DOHH2 (cell line): ENCODE data around the gene UGCG.

ENCODE experiments used
- H3F3A ChIP-seq: fragments of 200-600 bp; sonication (generic), shearing (Covaris generic); 2 replicates; pipeline ENCODE4 v1.6.0; 2016; ENCODE audit warnings: antibody characterized with exemption, mild to moderate bottlenecking; ENCODE audit not compliant: control insufficient read depth, insufficient read depth
- H3K27ac ChIP-seq: fragments of 200-600 bp; sonication (generic); 2 replicates; pipeline ENCODE4 v1.5.1; 2014; ENCODE audit warnings: low read depth, mild to moderate bottlenecking, low read length, moderate library complexity
- H3K27me3 ChIP-seq: fragments of 200-600 bp; sonication (generic); 2 replicates; pipeline ENCODE4 v1.6.1; 2014; ENCODE audit warnings: mild to moderate bottlenecking, low read length, mixed read lengths; ENCODE audit not compliant: control insufficient read depth
- H3K36me3 ChIP-seq: fragments of 200-600 bp; sonication (generic); 2 replicates; pipeline ENCODE4 v1.6.1; 2014; ENCODE audit warnings: mild to moderate bottlenecking, low read length, moderate library complexity, mixed read lengths; ENCODE audit not compliant: control insufficient read depth
- H3K4me1 ChIP-seq: fragments of 200-600 bp; sonication (generic); 2 replicates; pipeline ENCODE4 v1.6.1; 2014; ENCODE audit warnings: mild to moderate bottlenecking, low read length, mixed read lengths; ENCODE audit not compliant: control insufficient read depth
- H3K4me2 ChIP-seq: fragments of 200-600 bp; sonication (generic); 2 replicates; pipeline ENCODE4 v1.6.0; 2014; ENCODE audit warnings: mild to moderate bottlenecking, low read length, moderate library complexity
- H3K4me3 ChIP-seq: fragments of 200-600 bp; sonication (generic); 2 replicates; pipeline ENCODE4 v1.5.1; 2014; ENCODE audit warnings: mild to moderate bottlenecking, low read length, mixed read lengths
- H3K79me2 ChIP-seq: fragments of 200-600 bp; sonication (generic); 2 replicates; pipeline ENCODE4 v1.6.1; 2014; ENCODE audit warnings: mild to moderate bottlenecking, low read length, mixed read lengths; ENCODE audit not compliant: control insufficient read depth
- H3K9me2 ChIP-seq: fragments of 200-600 bp; sonication (generic); replicated peaks from 2 replicates; pipeline ENCODE4 v1.6.1; 2014; ENCODE audit warnings: mild to moderate bottlenecking, low read length, mixed read lengths; ENCODE audit not compliant: control insufficient read depth
- H3K9me3 ChIP-seq: fragments of 200-600 bp; sonication (generic); 2 replicates; pipeline ENCODE4 v1.6.1; 2014; ENCODE audit warnings: antibody characterized with exemption, low read length, mixed read lengths; ENCODE audit not compliant: control insufficient read depth, insufficient read depth
- H4K20me1 ChIP-seq: fragments of 200-600 bp; sonication (generic); 2 replicates; pipeline ENCODE4 v1.6.0; 2014; ENCODE audit warnings: low read depth, mild to moderate bottlenecking, antibody characterized with exemption, low read length, moderate library complexity; ENCODE audit not compliant: control insufficient read depth, insufficient read depth
- EZH2phosphoT487 ChIP-seq: fragments of 200-600 bp; sonication (generic); IDR thresholded peaks from 2 replicates; pipeline ENCODE4 v1.6.1; 2017; ENCODE audit warnings: borderline replicate concordance, mild to moderate bottlenecking, antibody characterized with exemption, low read length, moderate library complexity, mixed read lengths
- TF ChIP-seq, protein P1 (sequence below): fragments of 200-600 bp; sonication (generic); IDR thresholded peaks from one replicate; pipeline ENCODE4 v1.5.1; 2014; ENCODE audit warnings: antibody characterized with exemption, mild to moderate bottlenecking, low read depth, low read length; ENCODE audit not compliant: poor library complexity, severe bottlenecking

Gene UGCG

DNA sequence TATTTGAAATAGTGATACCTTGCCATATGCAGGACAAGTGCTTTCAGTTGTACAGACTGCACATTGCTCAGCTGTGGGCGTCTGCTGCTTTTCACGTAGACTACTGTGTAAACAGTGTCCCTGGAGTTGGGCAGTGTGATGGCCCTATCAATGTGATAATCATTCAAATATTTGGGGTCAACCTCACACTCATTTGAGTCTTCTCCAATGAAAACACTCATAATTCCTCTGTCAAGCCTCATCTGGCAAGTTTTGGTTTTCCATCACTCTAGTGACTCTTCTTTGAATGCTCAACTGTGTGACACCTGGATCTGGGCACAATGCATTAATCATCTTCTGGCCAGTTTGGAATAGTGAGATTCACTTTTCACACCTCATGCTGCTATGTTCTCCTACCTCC, 64.4 kb downstream of the UGCG start:
- Histone ChIP-seq H3K4me3 (no peak overlapping the region), H4K20me1 (no peaks in the 10 kb centered on the region), H3K9me3 (no peaks in the 10 kb centered on the region), H3K4me2 (no peak overlapping the region), H3K9me2 (no peaks in the 10 kb centered on the region), H3K79me2 (no peaks in the 10 kb centered on the region), H3K27me3 (no peaks in the 10 kb centered on the region), H3K4me1 (peaks cover 16% of the 10 kb centered on the region), H3K36me3 (no peaks in the 10 kb centered on the region), H3F3A (no peaks in the 10 kb centered on the region), H3K27ac (no peak overlapping the region)
- no peak for TF ChIP-seq EZH2phosphoT487
- TF ChIP-seq, protein P1, sequence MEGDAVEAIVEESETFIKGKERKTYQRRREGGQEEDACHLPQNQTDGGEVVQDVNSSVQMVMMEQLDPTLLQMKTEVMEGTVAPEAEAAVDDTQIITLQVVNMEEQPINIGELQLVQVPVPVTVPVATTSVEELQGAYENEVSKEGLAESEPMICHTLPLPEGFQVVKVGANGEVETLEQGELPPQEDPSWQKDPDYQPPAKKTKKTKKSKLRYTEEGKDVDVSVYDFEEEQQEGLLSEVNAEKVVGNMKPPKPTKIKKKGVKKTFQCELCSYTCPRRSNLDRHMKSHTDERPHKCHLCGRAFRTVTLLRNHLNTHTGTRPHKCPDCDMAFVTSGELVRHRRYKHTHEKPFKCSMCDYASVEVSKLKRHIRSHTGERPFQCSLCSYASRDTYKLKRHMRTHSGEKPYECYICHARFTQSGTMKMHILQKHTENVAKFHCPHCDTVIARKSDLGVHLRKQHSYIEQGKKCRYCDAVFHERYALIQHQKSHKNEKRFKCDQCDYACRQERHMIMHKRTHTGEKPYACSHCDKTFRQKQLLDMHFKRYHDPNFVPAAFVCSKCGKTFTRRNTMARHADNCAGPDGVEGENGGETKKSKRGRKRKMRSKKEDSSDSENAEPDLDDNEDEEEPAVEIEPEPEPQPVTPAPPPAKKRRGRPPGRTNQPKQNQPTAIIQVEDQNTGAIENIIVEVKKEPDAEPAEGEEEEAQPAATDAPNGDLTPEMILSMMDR = no peak

DNA sequence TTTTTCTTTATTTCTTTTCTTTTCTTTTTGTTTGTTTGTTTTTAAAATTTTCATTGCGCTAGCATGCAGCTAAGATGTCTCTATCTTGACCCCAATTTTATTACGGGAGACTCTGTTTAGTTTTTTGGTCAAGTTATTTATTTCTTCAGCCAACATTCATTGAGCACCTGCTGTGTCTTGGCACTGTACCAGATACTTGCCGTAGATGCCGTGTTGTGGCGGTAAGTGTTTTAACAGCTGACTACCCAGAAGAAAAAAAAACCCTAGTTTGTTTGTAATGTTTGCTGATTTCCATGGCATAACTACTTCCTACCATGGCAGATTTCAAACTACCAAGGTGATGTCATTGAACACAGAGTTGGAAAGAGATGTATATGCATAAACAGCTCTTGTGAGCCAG, 65.0 kb downstream of the UGCG start:
- H3K4me3 ChIP-seq = no peak overlapping the region
- no peak overlapping the region for H3K27ac ChIP-seq
- no peaks in the 10 kb centered on the region for H3K79me2 ChIP-seq
- no peak for TF ChIP-seq EZH2phosphoT487
- TF ChIP-seq, protein P1 = no peak
- no peaks in the 10 kb centered on the region for H3K36me3 ChIP-seq
- H3K27me3 ChIP-seq = no peaks in the 10 kb centered on the region
- H3K9me3 ChIP-seq = no peaks in the 10 kb centered on the region
- H3K4me1 ChIP-seq = peaks cover 16% of the 10 kb centered on the region
- no peaks in the 10 kb centered on the region for H4K20me1 ChIP-seq
- H3K9me2 ChIP-seq = no peaks in the 10 kb centered on the region
- H3K4me2 ChIP-seq = no peak overlapping the region
- no peaks in the 10 kb centered on the region for H3F3A ChIP-seq

DNA sequence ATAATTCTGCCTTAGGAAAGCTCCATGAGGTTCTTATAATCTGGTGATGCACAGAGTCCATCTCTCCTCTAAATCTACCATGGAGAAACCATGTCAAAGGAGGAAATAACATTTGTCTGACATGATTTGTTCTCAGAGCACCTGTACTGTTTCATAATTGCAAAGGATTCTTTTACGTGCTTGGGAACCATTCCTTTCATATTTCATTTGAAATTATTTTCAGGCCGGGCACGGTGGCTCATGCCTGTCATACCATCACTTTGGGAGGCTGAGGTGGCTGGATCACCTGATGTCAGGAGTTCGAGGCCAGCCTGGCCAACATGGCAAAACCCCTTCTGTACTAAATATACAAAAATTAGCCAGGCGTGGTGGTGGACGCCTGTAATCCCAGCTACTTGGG, 65.4 kb downstream of the UGCG start:
- H3K4me2 ChIP-seq = no peak overlapping the region
- no peaks in the 10 kb centered on the region for H3K79me2 ChIP-seq
- TF ChIP-seq EZH2phosphoT487 = no peak
- TF ChIP-seq, protein P1 = no peak
- H3K4me3 ChIP-seq = no peak overlapping the region
- H3K27me3 ChIP-seq = no peaks in the 10 kb centered on the region
- H4K20me1 ChIP-seq = no peaks in the 10 kb centered on the region
- no peaks in the 10 kb centered on the region for H3K9me2 ChIP-seq
- H3F3A ChIP-seq = no peaks in the 10 kb centered on the region
- peaks cover 16% of the 10 kb centered on the region for H3K4me1 ChIP-seq
- H3K9me3 ChIP-seq = no peaks in the 10 kb centered on the region
- H3K36me3 ChIP-seq = no peaks in the 10 kb centered on the region
- H3K27ac ChIP-seq = no peak overlapping the region

DNA sequence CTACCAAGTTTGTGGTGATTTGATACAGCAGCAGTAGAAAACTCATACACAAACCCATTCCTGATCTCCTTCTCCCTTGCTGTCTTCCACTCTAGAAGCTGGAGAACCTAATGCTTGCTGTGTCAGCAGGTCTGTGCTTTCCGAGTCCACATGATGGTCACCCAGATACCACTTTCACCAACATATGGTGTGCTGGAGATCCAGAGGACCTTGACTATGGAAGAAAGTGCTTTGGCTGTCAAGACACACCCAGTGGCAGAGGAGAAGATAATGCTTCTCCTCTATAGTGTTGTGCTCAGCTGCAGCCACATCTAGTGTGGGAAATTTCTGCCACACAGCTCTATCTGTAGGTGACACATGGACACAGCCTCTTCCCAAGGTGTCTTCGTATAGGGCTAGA, 67.4 kb downstream of the UGCG start:
- TF ChIP-seq, protein P1 = no peak
- no peak for TF ChIP-seq EZH2phosphoT487
- Histone ChIP-seq H3K4me2 (no peak overlapping the region), H3K79me2 (no peaks in the 10 kb centered on the region), H3K9me3 (no peaks in the 10 kb centered on the region), H3K27ac (no peak overlapping the region), H3K4me1 (0 out of 2 replicates have a peak, but pooled peaks cover 3% of the 10 kb centered on the region), H3K36me3 (no peaks in the 10 kb centered on the region), H3K27me3 (no peaks in the 10 kb centered on the region), H3K9me2 (no peaks in the 10 kb centered on the region), H3F3A (no peaks in the 10 kb centered on the region), H3K4me3 (no peak overlapping the region), H4K20me1 (no peaks in the 10 kb centered on the region)
